ENCODE results near the gene TIAL1. TPM values are rescaled to one million over a fixed set of nuclear protein-coding genes. Genes with fewer than 3 reads are reported as not detected.

TIAL1 gene
- total RNA-seq, 1 donor from 2014 or later = 35.5 TPM

DNA sequence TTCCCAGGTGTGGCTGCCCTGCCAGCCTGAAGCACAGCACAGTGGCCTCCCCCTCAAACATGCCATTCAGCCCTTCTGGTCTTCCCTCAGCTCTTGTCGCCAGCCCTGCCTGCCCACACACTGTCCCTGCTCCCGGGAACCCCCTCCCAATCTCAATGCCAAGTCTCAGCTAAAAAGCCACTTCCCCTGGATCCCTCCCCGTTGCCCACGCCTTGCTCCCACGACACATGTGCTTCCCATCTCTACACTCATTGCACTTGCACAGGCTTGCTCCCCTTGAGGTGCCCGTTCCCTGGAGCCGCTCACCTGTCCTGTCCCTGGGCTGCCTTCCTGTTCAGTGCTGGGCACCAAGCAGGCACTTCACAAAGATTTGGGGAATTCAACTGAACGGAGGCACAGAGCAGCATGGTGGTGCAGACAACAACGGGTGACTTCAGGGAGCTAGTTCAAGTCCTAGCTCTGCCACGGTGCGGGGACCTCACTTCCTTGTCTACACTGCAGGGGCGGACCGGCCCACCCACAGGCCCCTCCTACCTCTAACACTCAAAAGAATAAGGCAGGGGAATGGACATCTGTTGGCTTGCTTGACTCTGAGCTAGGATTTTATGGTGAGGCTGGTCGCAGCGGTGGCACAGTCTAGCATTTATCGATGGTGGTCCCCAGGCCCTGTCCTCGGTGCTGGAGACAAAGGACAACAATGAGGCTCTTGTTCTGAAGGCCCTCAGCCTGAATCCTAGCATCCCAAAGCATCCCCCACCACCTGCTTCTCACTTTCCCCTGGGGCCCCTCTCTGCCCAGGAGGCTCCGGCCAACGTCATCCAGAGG is 72.7 kb downstream of the TIAL1 start:
- TF ChIP-seq, protein P1, sequence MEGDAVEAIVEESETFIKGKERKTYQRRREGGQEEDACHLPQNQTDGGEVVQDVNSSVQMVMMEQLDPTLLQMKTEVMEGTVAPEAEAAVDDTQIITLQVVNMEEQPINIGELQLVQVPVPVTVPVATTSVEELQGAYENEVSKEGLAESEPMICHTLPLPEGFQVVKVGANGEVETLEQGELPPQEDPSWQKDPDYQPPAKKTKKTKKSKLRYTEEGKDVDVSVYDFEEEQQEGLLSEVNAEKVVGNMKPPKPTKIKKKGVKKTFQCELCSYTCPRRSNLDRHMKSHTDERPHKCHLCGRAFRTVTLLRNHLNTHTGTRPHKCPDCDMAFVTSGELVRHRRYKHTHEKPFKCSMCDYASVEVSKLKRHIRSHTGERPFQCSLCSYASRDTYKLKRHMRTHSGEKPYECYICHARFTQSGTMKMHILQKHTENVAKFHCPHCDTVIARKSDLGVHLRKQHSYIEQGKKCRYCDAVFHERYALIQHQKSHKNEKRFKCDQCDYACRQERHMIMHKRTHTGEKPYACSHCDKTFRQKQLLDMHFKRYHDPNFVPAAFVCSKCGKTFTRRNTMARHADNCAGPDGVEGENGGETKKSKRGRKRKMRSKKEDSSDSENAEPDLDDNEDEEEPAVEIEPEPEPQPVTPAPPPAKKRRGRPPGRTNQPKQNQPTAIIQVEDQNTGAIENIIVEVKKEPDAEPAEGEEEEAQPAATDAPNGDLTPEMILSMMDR (IDR thresholded peaks at IDR 0.05) = no peak
- no peaks in the 10 kb centered on the region for H3K4me1 ChIP-seq
- no peak overlapping the region for H3K27ac ChIP-seq
- DNase-seq (ENCODE audit: low spot score in 2 of 2) = no peak
- H3K27me3 ChIP-seq = no peaks in the 10 kb centered on the region
- intact Hi-C loops (cut with DNase I) = no loop called here
- H3K36me3 ChIP-seq = peaks cover 0 to 3% of the 10 kb centered on the region in 2 donors
- H3K9me3 ChIP-seq = no peaks in the 10 kb centered on the region
- H3K4me3 ChIP-seq = no peak overlapping the region

Other genes with a start within 250 kb of the TIAL1 start
- 42.9 TPM for gene RGS10, start 54.2 kb downstream of the TIAL1 start, total RNA-seq
- gene BAG3, start 54.4 kb upstream of the TIAL1 start, total RNA-seq = 88.0 TPM
- gene INPP5F, start 129.1 kb upstream of the TIAL1 start, total RNA-seq = 5.1 TPM